Lower lobe of right lung (tissue), 2 donors: Measurements from ENCODE around the gene PTPRD. TPM values are rescaled to one million over a fixed set of nuclear protein-coding genes. Genes with fewer than 3 reads are reported as not detected.

ENCODE experiments used
- ATAC-seq, 2 donors: fragments of 200-7000 bp; cut with Tn5 transposase; one replicate each; pipeline ENCODE4 v1.9.1; 2020 to 2022; ENCODE audit warnings: mild to moderate bottlenecking in 2 of 2, moderate library complexity in 2 of 2
- DNase-seq: peaks from one replicate; pipeline ENCODE4 v3.0.0-alpha.2; 2020
- H3K27ac ChIP-seq: fragments of 200-600 bp; one replicate; pipeline ENCODE4 v1.8.0; 2022
- H3K27me3 ChIP-seq: fragments of 200-600 bp; one replicate; pipeline ENCODE4 v1.8.0; 2022; ENCODE audit warnings: low read depth
- H3K36me3 ChIP-seq: fragments of 200-600 bp; one replicate; pipeline ENCODE4 v1.8.0; 2022; ENCODE audit warnings: mild to moderate bottlenecking
- H3K4me1 ChIP-seq: fragments of 200-600 bp; one replicate; pipeline ENCODE4 v1.8.0; 2022
- H3K4me3 ChIP-seq: fragments of 200-600 bp; one replicate; pipeline ENCODE4 v1.8.0; 2022; ENCODE audit warnings: mild to moderate bottlenecking
- H3K9me3 ChIP-seq: fragments of 200-600 bp; one replicate; pipeline ENCODE4 v1.8.0; 2022
- intact Hi-C: fragments of 100-400 bp; cut with DNase I; formaldehyde crosslinking; loops from one replicate; pipeline ENCODE4 v1.11.0; 2022
- total RNA-seq: library from RNA; stranded (reverse); fragmentation: NEBNext Ultra II Directional; extraction: Animal tissue kit (Norgen Biotek cat#: 25700); gene quantifications from one replicate; pipeline ENCODE4 v1.2.1, GENCODE V29; 2021
- TF ChIP-seq, protein P1 (sequence below): fragments of 200-600 bp; IDR thresholded peaks from one replicate; pipeline ENCODE4 v1.8.0; 2022; ENCODE audit warnings: antibody characterized with exemption, mild to moderate bottlenecking
- donor health status: DM: no; HTN: yes; CAD: no; lungs with severe emphysema.

Gene PTPRD
- total RNA-seq, 1 donor from 2014 or later = 17.2 TPM

DNA sequence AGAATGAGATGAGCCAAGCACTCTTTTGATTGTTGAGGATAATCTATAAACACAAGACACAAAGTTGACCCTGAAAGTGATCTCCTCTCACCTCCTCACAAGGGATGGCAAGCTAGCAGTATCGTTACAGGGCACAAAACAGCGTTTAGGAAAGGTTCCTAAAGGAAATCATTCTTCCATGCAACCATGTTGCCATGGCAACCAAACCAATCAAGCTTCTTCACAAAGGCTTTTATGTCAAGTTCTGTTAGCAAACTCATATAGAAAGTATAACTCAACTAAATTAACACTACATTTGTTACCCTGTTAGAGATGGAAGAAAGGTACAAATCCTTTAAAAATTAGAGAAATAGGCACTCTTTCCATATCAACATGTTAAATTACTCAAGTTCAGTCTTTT, 1796.4 kb downstream of the PTPRD start:
- no peaks in the 10 kb centered on the region for H3K36me3 ChIP-seq
- DNase-seq = no peak
- no peaks in the 10 kb centered on the region for H3K4me1 ChIP-seq
- ATAC-seq = no peak
- no peaks in the 10 kb centered on the region for H3K9me3 ChIP-seq
- TF ChIP-seq, protein P1, sequence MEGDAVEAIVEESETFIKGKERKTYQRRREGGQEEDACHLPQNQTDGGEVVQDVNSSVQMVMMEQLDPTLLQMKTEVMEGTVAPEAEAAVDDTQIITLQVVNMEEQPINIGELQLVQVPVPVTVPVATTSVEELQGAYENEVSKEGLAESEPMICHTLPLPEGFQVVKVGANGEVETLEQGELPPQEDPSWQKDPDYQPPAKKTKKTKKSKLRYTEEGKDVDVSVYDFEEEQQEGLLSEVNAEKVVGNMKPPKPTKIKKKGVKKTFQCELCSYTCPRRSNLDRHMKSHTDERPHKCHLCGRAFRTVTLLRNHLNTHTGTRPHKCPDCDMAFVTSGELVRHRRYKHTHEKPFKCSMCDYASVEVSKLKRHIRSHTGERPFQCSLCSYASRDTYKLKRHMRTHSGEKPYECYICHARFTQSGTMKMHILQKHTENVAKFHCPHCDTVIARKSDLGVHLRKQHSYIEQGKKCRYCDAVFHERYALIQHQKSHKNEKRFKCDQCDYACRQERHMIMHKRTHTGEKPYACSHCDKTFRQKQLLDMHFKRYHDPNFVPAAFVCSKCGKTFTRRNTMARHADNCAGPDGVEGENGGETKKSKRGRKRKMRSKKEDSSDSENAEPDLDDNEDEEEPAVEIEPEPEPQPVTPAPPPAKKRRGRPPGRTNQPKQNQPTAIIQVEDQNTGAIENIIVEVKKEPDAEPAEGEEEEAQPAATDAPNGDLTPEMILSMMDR = no peak
- H3K27ac ChIP-seq = no peak overlapping the region
- H3K4me3 ChIP-seq = no peak overlapping the region
- H3K27me3 ChIP-seq = no peaks in the 10 kb centered on the region
- intact Hi-C loops = no loop called here

DNA sequence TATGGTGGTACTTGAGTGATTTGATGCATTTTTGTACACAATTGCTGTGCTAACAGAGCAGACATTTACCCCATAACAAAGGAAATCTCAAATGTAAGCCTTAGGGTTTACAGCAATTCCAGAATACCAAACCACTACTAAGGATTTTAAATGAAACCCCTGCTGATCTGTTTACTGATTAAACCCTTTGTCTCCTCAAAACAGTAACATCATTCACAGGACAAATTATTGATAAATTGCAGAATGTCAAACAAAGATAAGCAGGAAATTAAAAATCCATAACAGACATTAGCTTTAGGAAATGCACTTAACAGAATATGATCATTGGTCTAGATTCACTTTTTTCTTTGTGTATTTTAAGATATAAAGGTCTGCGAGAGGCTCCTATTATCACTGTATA, 1796.9 kb downstream of the PTPRD start:
- no peak overlapping the region for H3K27ac ChIP-seq
- intact Hi-C loops = no loop called here
- H3K4me1 ChIP-seq = no peaks in the 10 kb centered on the region
- no peak overlapping the region for H3K4me3 ChIP-seq
- no peaks in the 10 kb centered on the region for H3K27me3 ChIP-seq
- no peaks in the 10 kb centered on the region for H3K36me3 ChIP-seq
- ATAC-seq (no peak), DNase-seq (no peak)
- TF ChIP-seq, protein P1 = no peak
- no peaks in the 10 kb centered on the region for H3K9me3 ChIP-seq

DNA sequence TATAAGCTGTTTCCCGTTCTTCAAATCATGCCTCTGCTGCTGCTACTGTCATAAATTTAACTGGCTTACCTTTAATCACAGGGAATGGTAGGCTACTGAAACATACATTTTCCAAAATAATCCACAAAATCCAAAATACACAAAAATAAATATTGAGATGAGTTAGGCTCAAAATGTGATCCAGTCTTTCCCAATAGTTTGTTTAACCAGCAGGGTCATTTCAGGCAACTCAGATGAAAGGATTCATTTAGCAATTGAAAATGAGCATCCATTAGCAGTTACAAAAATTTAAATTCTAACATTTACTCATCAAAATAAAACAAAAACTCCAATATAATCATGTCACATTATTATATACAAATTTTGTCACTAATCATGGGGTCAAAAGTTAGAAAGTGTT, 1797.6 kb downstream of the PTPRD start:
- intact Hi-C loops = no loop called here
- Histone ChIP-seq H3K4me3 (no peak overlapping the region), H3K9me3 (no peaks in the 10 kb centered on the region), H3K36me3 (no peaks in the 10 kb centered on the region), H3K27me3 (no peaks in the 10 kb centered on the region), H3K27ac (no peak overlapping the region), H3K4me1 (no peaks in the 10 kb centered on the region)
- TF ChIP-seq, protein P1 = no peak
- no peak for DNase-seq
- ATAC-seq = no peak

DNA sequence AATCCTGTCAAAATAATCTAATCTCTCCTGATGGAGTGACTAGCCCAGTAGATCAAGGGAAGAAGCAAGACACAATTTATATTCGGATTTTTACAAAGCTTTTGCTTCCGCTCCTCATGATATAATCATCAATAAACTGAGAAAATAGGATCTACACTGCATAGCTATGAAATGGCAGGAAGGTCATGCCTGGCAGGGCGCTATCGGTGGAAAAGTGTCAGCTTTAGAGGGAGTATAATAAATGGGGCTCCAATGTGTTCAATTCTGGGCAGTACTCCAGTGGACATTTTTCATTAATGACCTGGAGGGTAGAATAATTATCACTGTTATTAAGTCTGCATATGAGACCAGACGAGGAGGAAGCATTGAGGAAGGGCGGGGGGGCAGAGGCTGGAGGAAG, 1799.9 kb downstream of the PTPRD start:
- no peak for ATAC-seq
- no peak for DNase-seq
- Histone ChIP-seq H3K27ac (no peak overlapping the region), H3K27me3 (no peaks in the 10 kb centered on the region), H3K4me3 (no peak overlapping the region), H3K9me3 (no peaks in the 10 kb centered on the region), H3K4me1 (no peaks in the 10 kb centered on the region), H3K36me3 (no peaks in the 10 kb centered on the region)
- TF ChIP-seq, protein P1 = no peak
- intact Hi-C loops = no loop called here

DNA sequence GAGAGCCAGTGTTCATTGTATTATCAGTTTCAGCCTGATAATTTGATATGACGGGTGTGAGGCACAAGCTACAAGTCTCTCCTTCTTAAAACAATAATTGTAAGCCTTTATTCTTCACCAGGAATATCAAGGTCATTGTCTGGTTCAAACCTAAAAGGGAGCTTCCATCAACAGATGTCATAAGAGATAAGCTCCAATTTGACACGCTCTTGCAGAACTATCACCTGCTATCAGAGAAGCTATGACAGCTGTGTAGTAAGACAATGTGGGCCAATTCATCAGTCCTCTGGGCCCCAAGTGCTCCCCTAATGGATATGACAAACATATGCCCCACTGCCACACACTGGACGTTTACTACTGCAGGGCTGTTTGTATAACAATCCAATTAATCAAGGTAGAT, 1803.1 kb downstream of the PTPRD start:
- TF ChIP-seq, protein P1 = no peak
- Histone ChIP-seq H3K27ac (no peak overlapping the region), H3K9me3 (no peaks in the 10 kb centered on the region), H3K36me3 (no peaks in the 10 kb centered on the region), H3K27me3 (no peaks in the 10 kb centered on the region), H3K4me3 (no peak overlapping the region), H3K4me1 (no peaks in the 10 kb centered on the region)
- intact Hi-C loops = no loop called here
- ATAC-seq (no peak), DNase-seq (no peak)

DNA sequence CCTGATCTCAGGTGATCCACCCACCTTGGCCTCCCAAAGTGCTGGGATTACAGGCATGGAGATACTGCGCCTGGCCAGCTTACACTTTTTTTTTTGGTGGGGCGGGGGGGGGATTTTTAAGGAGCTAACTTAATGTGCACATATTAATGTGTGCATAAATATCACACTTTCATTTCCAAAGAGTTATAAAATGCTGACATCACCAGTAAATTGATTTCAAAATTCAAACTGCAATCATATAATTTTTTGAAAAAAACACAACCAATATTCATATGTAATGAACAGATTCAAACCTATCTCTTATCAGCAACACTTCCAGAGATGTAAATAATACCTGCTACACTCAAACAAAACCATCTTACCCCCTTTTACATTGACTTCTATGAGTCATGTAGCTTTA, 1806.7 kb downstream of the PTPRD start:
- ATAC-seq = no peak
- Histone ChIP-seq H3K27ac (no peak overlapping the region), H3K27me3 (no peaks in the 10 kb centered on the region), H3K4me1 (no peaks in the 10 kb centered on the region), H3K9me3 (no peaks in the 10 kb centered on the region), H3K36me3 (no peaks in the 10 kb centered on the region), H3K4me3 (no peak overlapping the region)
- no peak for DNase-seq
- intact Hi-C loops = no loop called here
- TF ChIP-seq, protein P1 = no peak
